Activated naive CD4-positive, alpha-beta T cell treated with anti-CD3 and anti-CD28 coated beads, Interleukin-2, amount 50 U/mL, for 16 hours (primary cell): ENCODE results near the gene ZBTB1.

Experiments
- DNase-seq: peaks from one replicate; pipeline ENCODE4 v3.0.0-alpha.2; 2020

The ZBTB1 gene

GRCh38 chr14:64504310-64504896, at the start of gene ZBTB1:
ZBTB1 (plus strand) TSS chr14:64504770; CDS start chr14:64521505, 16,735 bp downstream.
- peak; percentile 91 for DNase-seq

DNA sequence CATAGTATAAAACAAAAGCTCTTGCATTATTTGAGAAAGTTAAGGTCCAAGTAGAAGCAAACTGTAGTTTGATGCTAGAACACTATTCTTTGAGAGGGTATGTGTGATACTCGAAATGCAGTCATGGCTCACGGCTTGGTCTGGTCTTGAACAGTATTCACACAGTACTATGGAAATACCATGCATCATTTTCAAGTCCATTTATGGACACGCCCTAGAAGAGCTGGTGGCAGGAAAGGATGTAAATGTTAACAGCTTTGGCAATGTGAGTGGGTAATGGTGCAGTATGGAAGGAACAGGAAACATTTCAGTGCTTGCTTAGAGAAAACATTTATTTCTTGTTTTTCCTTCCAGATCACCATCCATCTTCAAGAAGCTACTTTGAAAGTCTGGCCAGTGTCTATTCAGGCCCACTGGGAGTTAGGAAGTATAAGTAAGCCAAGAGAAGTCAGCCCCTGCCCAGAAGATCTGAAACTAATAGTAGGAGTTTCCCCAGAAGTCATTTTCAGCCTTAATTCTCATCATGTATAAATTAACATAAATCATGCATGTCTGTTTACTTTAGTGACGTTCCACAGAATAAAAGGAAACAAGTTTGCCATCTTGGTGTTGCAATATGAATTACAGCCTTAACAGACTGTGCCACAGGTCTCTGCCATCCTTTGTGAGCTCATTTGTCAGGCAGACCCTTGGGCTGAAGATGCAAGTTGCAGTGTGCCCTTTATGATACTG, 45.0 kb upstream of the ZBTB1 start:
- DNase-seq, result no peak

- no peak for DNase-seq
Observed at GRCh38 chr14:64461221-64461620, 43.3 kb upstream of the ZBTB1 start.

DNA sequence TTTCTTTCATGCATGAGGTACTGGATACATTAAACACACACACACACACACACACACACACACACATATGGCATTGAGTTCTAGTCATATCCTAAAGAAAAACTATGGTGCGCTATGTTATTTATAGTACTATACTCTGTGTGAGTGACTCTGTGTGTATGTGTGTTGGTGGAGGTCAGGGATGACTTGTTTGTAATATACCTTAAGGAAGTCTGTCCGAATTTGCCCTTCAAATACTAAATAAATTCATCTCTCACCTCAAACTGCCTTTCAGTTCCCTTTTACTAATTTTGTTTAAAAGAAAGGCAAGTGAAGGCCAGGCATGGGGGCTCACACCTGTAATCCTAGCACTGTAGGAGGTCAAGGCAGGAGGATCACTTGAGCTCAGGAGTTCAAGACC, 41.4 kb upstream of the ZBTB1 start:
- no peak for DNase-seq

DNA sequence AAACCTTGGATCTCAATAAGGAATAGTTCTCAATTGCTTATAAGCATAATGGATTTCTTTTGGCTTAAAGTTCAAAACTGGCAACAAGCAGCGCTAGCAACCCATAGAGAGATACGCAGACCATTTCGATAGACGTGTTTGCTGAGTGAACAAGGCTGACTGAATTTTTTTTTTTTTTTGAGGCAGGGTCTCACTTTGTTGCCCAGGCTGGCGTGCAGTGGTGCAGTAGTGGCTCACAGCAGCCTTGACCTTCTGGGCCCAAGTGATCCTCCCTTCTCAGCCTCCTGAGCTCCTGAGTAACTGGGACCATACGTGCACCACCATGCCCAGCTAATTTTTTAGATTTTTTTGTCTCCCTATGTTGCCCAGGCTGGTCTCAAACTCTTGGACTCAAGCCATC, 40.7 kb upstream of the ZBTB1 start:
- DNase-seq, result no peak

DNA sequence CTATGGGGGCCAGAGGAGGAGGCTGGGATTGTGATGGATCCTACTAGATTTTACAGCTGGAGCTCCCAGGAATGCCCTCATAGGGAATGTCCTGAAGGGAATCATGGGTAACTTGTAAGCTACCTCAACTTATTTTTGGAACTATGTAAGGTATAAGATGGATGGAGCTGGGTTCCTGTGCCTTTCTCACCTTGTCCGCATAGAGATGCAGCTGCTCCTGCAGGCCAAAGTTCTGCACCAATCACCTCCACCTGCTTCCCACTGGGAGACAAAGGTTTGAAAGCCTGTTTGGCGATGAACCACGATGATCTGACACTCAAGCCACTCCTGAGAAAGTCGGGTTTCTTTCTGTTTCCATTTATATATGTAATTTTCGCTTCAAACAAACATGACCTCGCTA, 39.9 kb upstream of the ZBTB1 start:
- DNase-seq, result no peak

GRCh38 chr14:64465191-64465822, 39.3 kb upstream of the ZBTB1 start, which contains the start of gene AKAP5:
AKAP5 (plus strand) TSS chr14:64465499; CDS start chr14:64468395, 2,896 bp downstream.
- peak; percentile 67 for DNase-seq

DNA sequence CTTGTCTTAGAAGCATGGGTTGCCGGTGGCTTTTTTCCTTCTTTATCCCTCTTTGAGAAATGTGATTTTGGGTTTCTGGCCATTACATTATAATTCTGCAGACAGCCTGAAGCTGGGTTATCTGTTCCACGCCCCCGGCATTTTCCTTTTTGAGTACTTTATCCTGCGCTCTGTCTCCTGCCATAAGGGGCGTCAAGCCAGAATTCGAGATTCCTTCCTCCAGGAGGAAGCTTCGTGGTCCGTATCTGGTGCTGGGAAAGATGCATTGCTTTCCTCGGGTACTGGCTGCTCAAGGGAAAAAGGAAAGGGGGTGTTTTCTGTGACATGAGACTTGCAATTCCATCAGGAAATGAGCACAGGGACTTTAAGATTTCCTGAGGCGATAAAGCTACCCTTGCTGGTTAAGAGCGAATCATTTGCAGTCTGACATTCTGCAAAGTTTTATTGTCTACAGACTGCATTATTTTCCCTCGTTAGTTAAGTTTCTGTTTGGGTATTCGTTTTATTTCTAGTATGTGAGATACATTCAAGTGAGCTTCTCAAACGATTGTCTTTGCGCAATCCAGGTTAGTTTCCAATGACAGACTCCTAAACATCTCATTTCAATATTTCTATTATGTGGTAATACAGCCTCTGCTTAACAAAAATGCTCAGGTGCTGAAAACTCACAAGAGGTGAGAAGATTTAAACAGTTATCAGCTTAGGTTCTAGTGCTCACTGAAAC, 38.6 kb upstream of the ZBTB1 start:
- DNase-seq, result no peak

- no peak for DNase-seq
Observed at GRCh38 chr14:64467101-64467500, 37.5 kb upstream of the ZBTB1 start.

DNA sequence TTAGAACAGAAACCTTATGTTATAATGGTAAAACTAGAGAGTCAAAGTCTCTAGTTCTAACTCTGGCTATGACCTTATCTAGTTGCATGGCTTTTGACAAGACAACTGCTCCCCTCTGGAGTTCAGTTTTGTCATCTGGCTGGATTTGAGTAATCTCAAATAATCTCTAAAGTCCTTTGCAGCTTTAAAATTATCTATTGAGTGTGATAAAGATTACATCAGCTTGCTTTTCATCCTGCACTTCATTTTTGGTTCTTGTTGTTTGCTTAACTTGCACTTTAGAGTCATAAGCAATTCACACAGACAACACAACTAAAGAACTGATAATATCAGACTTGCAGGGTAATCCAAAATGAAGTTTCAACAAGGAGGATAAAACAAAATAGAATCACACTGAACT, 37.0 kb upstream of the ZBTB1 start:
- DNase-seq, result no peak

DNA sequence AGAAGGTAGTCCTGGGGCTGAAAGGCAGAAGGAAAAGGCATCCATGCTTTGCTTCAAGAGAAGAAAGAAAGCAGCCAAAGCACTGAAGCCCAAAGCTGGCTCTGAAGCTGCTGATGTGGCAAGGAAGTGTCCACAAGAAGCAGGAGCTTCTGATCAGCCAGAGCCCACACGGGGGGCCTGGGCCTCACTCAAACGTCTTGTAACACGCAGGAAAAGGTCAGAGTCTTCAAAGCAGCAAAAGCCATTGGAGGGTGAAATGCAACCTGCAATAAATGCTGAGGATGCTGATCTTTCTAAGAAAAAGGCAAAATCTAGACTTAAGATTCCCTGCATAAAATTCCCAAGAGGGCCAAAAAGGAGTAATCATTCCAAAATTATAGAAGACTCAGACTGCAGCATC, 36.1 kb upstream of the ZBTB1 start:
- no peak for DNase-seq

GRCh38 chr14:64474041-64474440, 30.5 kb upstream of the ZBTB1 start:
- no peak for DNase-seq

DNA sequence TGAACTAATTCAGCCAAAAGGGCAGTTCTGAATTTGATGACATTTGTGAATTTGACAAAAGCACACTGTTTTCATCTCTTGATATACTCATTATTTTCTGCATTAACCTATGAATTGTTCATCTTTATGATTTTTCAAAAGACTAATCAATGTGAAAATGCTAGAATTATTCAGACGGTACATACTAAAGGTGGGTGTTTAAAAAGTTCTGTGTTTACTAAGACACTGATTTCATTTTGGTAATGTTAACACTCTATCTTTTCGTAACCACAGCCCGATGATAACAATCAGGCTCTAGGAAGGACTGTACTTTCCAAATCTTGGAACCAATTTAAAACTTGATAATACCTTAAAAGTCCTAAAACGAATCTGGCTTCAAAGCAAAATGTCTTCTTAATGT, 29.9 kb upstream of the ZBTB1 start:
- no peak for DNase-seq

DNA sequence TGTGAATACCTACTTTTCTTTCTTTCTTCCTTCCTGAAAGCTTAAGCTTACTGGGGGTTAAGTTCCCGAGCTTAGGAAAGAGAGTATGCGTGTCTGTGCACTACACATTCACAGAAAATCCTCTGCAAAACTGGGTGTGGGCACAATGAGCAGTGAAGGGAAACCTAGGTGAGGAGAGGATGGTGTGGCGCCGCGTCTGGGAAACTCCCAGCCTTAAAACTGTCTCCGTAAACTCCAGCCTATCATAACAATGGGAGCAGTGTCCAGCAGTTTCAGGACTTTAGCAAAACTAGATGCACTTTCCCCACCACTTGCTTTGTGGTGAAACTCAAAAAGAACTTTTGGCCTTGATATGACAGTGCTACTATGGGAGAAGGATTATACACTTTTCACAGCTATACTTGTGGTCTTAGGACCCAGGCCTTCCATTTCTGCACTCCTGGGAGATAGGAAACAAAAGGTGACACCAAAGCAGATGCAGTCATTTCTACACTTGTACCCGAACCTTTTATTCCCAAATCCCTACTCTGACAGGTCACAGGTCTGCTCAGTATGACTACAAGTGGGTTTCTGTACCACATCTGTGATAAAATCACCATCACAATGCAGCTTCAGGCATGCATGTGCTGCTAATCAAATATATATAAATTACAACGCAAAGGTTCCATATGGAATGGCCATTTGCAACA, 28.8 kb upstream of the ZBTB1 start:
- no peak for DNase-seq

- no peak for DNase-seq
Observed at GRCh38 chr14:64476438-64476837, 28.1 kb upstream of the ZBTB1 start.

GRCh38 chr14:64478634-64479250, 25.8 kb upstream of the ZBTB1 start:
- no peak for DNase-seq

DNA sequence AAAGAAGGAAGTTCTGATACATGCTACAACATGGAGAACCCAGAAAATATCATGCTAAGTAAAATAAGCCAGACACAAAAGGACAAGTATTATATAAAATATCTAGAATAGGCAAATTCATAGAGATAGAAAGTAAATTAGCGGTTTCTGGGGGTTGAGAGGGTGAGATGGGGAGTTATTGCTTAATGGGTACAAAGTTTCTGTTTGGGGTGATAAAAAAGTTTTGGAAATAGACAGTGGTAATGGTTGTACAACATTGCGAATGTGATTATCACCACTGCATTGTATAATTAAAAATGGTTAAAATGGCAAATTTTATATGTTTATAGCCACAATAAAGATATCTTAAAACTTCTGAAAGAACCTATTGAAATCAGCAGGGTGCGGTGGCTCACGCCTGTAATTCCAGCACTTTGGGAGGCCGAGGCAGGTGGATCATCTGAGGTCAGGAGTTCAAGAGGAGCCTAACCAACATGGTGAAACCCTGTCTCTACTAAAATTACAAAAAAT, 15.9 kb upstream of the ZBTB1 start:
- no peak for DNase-seq

DNA sequence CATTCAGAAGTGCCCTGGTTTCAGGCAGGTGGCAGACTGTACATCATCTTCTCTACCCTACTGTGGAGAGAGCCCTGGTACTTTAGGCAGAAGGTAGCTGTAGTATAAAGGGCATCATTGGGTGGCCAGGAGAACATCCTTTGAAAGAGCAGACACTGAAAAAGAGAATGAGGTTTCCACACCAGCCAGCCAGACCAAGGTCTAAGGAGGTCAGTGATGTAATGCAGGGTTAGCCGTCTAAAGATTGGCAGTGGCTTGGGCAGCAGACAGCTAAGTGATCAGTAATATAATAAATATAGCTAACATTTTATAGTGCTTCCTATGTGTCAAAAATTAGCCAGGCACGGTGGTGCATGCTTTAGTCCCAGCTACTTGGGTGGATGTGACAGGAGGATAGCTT, 12.9 kb upstream of the ZBTB1 start:
- no peak for DNase-seq

DNA sequence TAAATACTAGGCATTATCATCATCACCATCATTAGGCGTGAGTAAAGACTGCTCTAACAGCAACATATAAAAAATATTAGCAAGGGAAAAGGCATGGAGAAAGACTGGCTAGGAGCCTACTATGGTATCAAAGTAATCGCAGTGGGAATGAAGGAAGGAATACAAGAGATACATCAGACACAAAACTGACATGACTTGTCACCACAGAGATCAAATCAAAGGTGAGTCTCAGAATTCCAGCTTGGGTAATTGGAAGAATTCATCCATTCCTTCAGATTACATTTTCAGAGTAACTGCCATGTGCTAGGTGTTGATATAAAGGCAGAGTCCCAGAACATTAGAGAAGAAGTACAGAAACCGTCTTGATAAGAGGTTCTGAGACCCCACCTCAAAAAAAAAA, 11.1 kb upstream of the ZBTB1 start:
- no peak for DNase-seq

DNA sequence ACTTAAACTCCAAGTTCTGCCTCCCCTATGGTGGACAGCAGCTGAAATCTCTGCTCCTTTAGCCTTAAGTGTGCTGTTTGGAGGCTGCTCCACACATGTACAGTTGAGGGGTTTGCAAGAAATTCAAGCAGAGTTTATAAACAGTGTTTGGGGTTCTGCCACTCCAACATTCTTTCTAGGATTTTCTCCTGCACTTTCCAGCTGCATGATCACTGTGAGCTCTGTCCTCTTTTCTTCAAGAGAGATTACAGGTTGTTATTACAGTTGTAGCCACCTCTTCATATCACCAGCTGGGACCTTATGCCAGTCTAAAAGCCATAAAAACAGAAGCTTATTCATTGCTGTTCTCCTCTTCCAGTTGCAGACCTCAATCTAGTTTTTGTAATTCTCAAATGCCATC, 9.3 kb upstream of the ZBTB1 start:
- DNase-seq, result no peak

- no peak for DNase-seq
Observed at GRCh38 chr14:64496764-64497163, 7.8 kb upstream of the ZBTB1 start.

DNA sequence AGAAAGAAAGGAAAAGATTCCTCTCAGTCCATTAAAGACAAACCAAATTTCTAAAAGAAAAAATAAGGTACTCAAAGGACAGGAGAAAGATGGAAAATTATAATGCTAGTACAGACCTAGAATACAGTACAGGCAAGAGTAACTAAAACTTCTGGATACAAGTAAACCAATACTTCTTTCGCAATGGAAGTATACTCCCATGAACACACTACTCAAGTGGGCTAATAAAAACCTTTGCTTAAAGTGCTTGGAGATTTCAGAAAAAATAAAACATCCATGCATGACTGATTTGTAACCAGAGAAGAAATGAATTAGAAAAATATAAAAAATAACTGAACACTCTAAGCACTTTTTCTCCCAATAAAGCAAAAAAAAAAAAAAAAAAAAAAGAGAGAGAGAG, 4.5 kb upstream of the ZBTB1 start:
- DNase-seq, result no peak
